Suprapubic skin (tissue), 4 donors: ENCODE data around the gene TMEM163. TPM values are rescaled to one million over a fixed set of nuclear protein-coding genes. Genes with fewer than 3 reads are reported as not detected.
"Not testable (repeated sequence)": the region's sequence is repeated elsewhere in the genome, so short reads cannot be mapped to it uniquely, and the experiment has no call there.

Experiments used
- DNase-seq, 2 donors: peaks; one replicate each; pipeline ENCODE4 v3.0.0-alpha.2; 2019; ENCODE audit warnings: low spot score in 2 of 2
- H3K27ac ChIP-seq: fragments of 200-600 bp; sonication (generic); one replicate; pipeline ENCODE4 v1.5.1; 2019
- H3K27me3 ChIP-seq: fragments of 200-600 bp; sonication (generic); one replicate; pipeline ENCODE4 v1.5.1; 2019
- H3K36me3 ChIP-seq: fragments of 200-600 bp; sonication (generic); one replicate; pipeline ENCODE4 v1.5.1; 2019
- H3K4me1 ChIP-seq: fragments of 200-600 bp; sonication (generic); one replicate; pipeline ENCODE4 v1.5.1; 2019
- H3K4me3 ChIP-seq: fragments of 200-600 bp; sonication (generic); one replicate; pipeline ENCODE4 v1.5.1; 2019; ENCODE audit warnings: mild to moderate bottlenecking
- H3K9me3 ChIP-seq: fragments of 200-600 bp; sonication (generic); one replicate; pipeline ENCODE4 v1.5.1; 2019
- EP300 ChIP-seq: sonication (generic); formaldehyde crosslinking; IDR thresholded peaks from one replicate; pipeline ENCODE4 v1.6.1; 2017; ENCODE audit warnings: antibody characterized with exemption
- POLR2A ChIP-seq, 2 donors: fragments of 450-650 bp; IDR thresholded peaks; one replicate each; pipeline ENCODE4 v1.6.1; 2017; ENCODE audit warnings: antibody characterized with exemption in 2 of 2, mild to moderate bottlenecking in 2 of 2, moderate library complexity in 2 of 2
- POLR2AphosphoS5 ChIP-seq, 3 donors: sonication (generic); formaldehyde crosslinking; IDR thresholded peaks; one replicate each; pipeline ENCODE4 v1.6.1; 2017; ENCODE audit warnings: antibody characterized with exemption in 3 of 3
- WGBS: methylation state at CpG from one replicate; pipeline ENCODE4 v1.1.5; 2018; 5-methylcytosine and 5-hydroxymethylcytosine counted together
- total RNA-seq, 4 donors: library from RNA; depleted of rRNA; stranded (reverse); fragments of >200 nt; gene quantifications; one replicate each; pipeline ENCODE4 v1.1.0, GENCODE V29; 2016
- TF ChIP-seq, protein P1 (sequence below), 2 donors: fragments of 200-600 bp in 1 of 2; fragments of 450-650 bp in 1 of 2; sonication (generic) in 1 of 2; IDR thresholded peaks; one replicate each; pipeline ENCODE4 v1.5.1; 2016 to 2019; ENCODE audit warnings: antibody characterized with exemption in 2 of 2, mild to moderate bottlenecking in 1 of 2, moderate library complexity in 1 of 2

TMEM163 gene
- total RNA-seq, 4 donors from 2014 or later: 0.23 to 0.72 TPM; not detected in 2

DNA sequence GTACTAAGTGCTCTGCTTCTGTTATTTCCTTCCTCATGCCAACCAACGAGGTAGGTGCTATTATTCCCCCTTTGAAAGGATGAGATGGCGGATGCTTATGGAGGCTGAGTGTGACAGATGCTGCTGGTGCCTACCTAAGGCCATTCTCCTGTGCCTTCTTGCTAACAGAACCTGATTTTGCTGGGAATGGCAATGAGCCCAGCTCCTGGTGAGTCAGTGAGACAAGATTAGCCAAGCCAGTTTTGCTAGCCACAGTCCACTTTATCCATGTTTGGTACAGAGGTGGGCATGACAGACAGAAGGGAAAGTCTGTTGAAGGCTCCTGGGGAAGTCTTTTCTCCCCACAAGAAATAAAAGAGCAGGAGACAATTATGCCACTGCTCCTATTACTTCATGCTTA is 43.7 kb upstream of the TMEM163 start:
- Histone ChIP-seq H3K27me3 (no peaks in the 10 kb centered on the region), H3K9me3 (no peaks in the 10 kb centered on the region), H3K4me1 (no peaks in the 10 kb centered on the region), H3K4me3 (no peak overlapping the region), H3K27ac (no peak overlapping the region), H3K36me3 (no peaks in the 10 kb centered on the region)
- WGBS: 53% methylated on average over 2 of the region's 2 CpGs
- TF ChIP-seq POLR2A (IDR thresholded peaks at IDR 0.05) (no peak), POLR2AphosphoS5 (IDR thresholded peaks at IDR 0.05) (no peak), EP300 (no peak)
- TF ChIP-seq, protein P1, sequence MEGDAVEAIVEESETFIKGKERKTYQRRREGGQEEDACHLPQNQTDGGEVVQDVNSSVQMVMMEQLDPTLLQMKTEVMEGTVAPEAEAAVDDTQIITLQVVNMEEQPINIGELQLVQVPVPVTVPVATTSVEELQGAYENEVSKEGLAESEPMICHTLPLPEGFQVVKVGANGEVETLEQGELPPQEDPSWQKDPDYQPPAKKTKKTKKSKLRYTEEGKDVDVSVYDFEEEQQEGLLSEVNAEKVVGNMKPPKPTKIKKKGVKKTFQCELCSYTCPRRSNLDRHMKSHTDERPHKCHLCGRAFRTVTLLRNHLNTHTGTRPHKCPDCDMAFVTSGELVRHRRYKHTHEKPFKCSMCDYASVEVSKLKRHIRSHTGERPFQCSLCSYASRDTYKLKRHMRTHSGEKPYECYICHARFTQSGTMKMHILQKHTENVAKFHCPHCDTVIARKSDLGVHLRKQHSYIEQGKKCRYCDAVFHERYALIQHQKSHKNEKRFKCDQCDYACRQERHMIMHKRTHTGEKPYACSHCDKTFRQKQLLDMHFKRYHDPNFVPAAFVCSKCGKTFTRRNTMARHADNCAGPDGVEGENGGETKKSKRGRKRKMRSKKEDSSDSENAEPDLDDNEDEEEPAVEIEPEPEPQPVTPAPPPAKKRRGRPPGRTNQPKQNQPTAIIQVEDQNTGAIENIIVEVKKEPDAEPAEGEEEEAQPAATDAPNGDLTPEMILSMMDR (IDR thresholded peaks at IDR 0.05): no peak
- no peak for DNase-seq

DNA sequence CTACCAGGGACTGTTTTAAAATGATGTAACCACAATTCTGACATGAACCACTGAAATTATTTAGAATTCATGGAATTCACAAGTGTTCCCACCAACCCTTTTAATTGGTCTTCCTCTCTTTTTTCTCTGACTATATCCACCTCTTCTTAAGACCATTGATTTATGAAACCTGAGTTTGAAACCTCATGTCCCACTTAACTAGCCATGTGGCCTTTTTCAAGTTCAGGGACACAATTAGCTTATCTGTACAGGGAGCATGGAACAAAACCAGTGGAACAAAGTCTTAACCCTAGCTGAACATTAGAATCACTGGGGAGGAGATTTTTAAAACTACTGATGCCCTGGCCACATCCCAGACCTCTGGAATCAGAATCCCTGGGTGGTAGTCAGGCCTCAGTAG is 41.6 kb upstream of the TMEM163 start:
- TF ChIP-seq EP300 (no peak), POLR2AphosphoS5 (IDR thresholded peaks at IDR 0.05) (no peak)
- Histone ChIP-seq H3K27me3 (no peaks in the 10 kb centered on the region), H3K9me3 (no peaks in the 10 kb centered on the region), H3K36me3 (no peaks in the 10 kb centered on the region), H3K27ac (no peak overlapping the region), H3K4me3 (no peak overlapping the region), H3K4me1 (no peaks in the 10 kb centered on the region)
- no peak for DNase-seq

DNA sequence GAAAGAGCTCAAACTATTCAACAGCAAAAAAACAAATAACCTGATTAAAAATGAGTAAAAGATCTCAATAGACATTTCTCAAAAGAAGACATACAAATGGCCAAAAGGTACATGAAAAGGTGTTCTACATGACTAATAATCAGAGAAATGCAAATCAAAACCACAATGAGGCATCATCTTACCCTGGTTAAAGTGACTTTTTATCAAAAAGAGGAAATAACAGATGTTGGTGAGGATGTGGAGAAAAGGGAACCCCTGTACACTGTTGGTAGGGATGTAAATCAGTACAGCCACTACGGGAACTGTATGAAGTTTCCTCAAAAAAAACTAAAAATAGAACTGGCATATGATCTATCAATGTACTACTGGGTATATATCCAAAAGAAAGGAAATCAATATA is 39.8 kb upstream of the TMEM163 start:
- DNase-seq: no peak
- Histone ChIP-seq H3K4me3 (no peak overlapping the region), H3K4me1 (no peaks in the 10 kb centered on the region), H3K27me3 (no peaks in the 10 kb centered on the region), H3K27ac (no peak overlapping the region), H3K36me3 (no peaks in the 10 kb centered on the region), H3K9me3 (no peaks in the 10 kb centered on the region)
- WGBS: 62% methylated on average over 1 of the region's 1 CpG
- TF ChIP-seq EP300 (no peak), POLR2AphosphoS5 (IDR thresholded peaks at IDR 0.05) (no peak), POLR2A (IDR thresholded peaks at IDR 0.05) (no peak)
- TF ChIP-seq, protein P1 (IDR thresholded peaks at IDR 0.05): no peak

DNA sequence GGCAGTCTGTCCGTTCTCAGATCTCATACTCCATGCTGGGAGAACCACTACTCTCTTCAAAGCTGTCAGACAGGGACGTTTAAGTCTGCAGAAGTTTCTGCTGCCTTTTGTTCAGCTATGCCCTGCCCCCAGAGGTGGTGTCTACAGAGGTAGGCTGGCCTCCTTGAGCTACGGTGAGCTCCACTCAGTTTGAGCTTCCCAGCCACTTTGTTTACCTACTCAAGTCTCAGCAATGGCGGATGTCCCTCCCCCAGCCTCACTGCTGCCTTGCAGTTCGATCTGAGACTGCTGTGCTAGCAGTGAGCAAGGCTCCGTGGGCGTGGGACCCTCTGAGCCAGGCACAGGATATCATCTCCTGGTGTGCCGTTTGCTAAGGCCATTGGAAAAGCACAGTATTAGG is 33.2 kb upstream of the TMEM163 start:
- DNase-seq, H3K36me3 ChIP-seq, H3K9me3 ChIP-seq, H3K4me3 ChIP-seq, H3K27me3 ChIP-seq, H3K4me1 ChIP-seq, H3K27ac ChIP-seq: not testable (repeated sequence)
- 57% methylated on average over 8 of the region's 8 CpGs for WGBS

DNA sequence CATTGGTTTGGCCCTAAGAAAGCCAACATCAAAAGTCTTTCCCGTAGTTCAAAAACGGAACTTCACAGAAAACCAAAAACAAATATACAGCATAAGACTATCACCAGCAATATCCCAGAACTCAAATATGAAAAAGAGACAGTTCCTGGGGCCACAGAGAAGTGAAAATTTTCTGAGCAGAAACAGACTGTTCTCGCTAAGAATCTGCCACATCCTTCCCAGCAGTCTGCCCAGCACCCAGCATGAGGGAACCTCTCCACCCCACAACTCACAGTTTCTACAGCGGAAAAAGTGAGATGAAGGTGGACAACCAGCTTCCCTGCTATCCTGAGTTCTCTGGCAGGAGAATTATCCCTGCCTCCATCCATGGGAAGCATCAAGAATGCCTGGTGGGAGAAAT is 26.7 kb upstream of the TMEM163 start:
- TF ChIP-seq, protein P1 (IDR thresholded peaks at IDR 0.05): no peak
- TF ChIP-seq EP300 (no peak), POLR2A (IDR thresholded peaks at IDR 0.05) (no peak), POLR2AphosphoS5 (IDR thresholded peaks at IDR 0.05) (no peak)
- no peaks in the 10 kb centered on the region for H3K4me1 ChIP-seq
- H3K36me3 ChIP-seq: no peaks in the 10 kb centered on the region
- H3K27me3 ChIP-seq: no peaks in the 10 kb centered on the region
- H3K9me3 ChIP-seq: no peaks in the 10 kb centered on the region
- H3K27ac ChIP-seq: no peak overlapping the region
- no peak overlapping the region for H3K4me3 ChIP-seq
- no peak for DNase-seq
- 80% methylated on average over 4 of the region's 4 CpGs for WGBS

DNA sequence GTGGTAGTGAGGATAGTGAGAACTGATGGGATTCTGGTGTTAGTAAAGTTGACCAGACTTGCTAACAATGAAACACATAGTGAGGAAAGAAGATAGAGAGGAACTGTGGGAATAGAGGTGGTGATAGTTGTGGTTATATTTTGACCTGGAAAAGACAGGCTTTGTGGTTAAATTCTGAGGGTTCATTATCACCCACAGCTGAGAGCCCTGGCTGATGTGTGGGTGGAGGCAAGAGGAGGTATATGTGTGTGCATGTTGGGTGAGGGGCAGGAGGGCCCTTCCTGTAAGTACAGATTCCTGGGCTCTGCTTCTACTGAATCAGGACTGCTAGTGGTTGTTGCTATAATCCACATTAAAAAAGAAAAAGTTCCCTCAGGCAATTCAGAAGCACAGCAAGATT is 26.2 kb upstream of the TMEM163 start:
- no peaks in the 10 kb centered on the region for H3K9me3 ChIP-seq
- H3K36me3 ChIP-seq: no peaks in the 10 kb centered on the region
- H3K27ac ChIP-seq: no peak overlapping the region
- H3K4me1 ChIP-seq: no peaks in the 10 kb centered on the region
- H3K27me3 ChIP-seq: no peaks in the 10 kb centered on the region
- no peak for TF ChIP-seq POLR2A (IDR thresholded peaks at IDR 0.05)
- DNase-seq: no peak
- no peak overlapping the region for H3K4me3 ChIP-seq

DNA sequence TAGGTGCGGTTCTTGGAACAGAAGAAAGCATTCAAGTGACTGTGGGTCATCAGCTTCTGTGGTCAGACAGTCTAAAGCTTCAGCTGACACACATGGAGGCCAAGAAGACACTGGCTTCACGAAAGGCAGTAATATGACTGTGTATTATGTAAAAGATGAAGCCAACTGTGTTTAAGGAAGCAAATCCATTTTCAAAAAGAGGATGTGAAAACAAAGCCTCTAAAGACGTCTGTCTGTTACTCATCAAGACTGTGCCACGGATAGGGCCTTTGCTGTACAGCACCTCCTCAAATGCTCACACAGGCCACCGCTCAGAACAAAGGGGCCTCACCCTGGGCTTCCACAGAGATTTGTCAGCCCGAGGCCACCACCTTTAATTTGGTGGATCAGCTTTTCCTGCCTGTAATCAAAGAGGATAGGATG is 21.1 kb upstream of the TMEM163 start:
- H3K27me3 ChIP-seq: no peaks in the 10 kb centered on the region
- H3K4me3 ChIP-seq: no peak overlapping the region
- TF ChIP-seq POLR2A (IDR thresholded peaks at IDR 0.05): no peak
- TF ChIP-seq, protein P1 (IDR thresholded peaks at IDR 0.05): no peak
- TF ChIP-seq EP300: no peak
- TF ChIP-seq POLR2AphosphoS5 (IDR thresholded peaks at IDR 0.05): no peak
- no peaks in the 10 kb centered on the region for H3K4me1 ChIP-seq
- DNase-seq: no peak
- WGBS: 78% methylated on average over 6 of the region's 6 CpGs
- no peak overlapping the region for H3K27ac ChIP-seq
- no peaks in the 10 kb centered on the region for H3K36me3 ChIP-seq
- no peaks in the 10 kb centered on the region for H3K9me3 ChIP-seq
